HCT116 (cell line): ENCODE results near the gene SPAM1.

Experiments used
- CTCF ChIP-seq, 3 experiments: fragments of 200-600 bp in 1 of 3; sonication (generic) in 1 of 3; IDR thresholded peaks in 2 of 3; conservative IDR thresholded peaks in 1 of 3; 2 replicates each; pipeline ENCODE4 v1.5.1; 2012 to 2017; ENCODE audit warnings: low read depth in 2 of 3, low read length in 2 of 3, antibody characterized with exemption in 1 of 3, borderline replicate concordance in 1 of 3, control low read depth in 1 of 3, mild to moderate bottlenecking in 1 of 3, mixed read lengths in 1 of 3, mixed run types in 1 of 3, moderate library complexity in 1 of 3; ENCODE audit not compliant: insufficient read depth in 1 of 3
- EZH2 ChIP-seq: fragments of 200-600 bp; sonication (generic); IDR thresholded peaks from 2 replicates; pipeline ENCODE4 v1.6.1; 2017; ENCODE audit warnings: antibody characterized with exemption, mixed run types

- no peak for TF ChIP-seq CTCF (IDR thresholded peaks at IDR 0.05 in 2 of 3, conservative IDR thresholded peaks at IDR 0.05 in 1 of 3; ENCODE audit: borderline replicate concordance in 1 of 3, insufficient read depth in 1 of 3, low read depth in 2 of 3, low read length in 2 of 3)
- TF ChIP-seq EZH2, result no peak
These were observed 23.1 kb downstream of the SPAM1 start for GRCh38 chr7:123948136-123948535.
